Measurements from ENCODE around the gene SKP2. TPM values are rescaled to one million over a fixed set of nuclear protein-coding genes. Genes with fewer than 3 reads are reported as not detected.
"Not testable (repeated sequence)": the region's sequence is repeated elsewhere in the genome, so short reads cannot be mapped to it uniquely, and the experiment has no call there.

SKP2 gene
- total RNA-seq, 1 experiment from 2014 or later = 21.5 TPM

- ATAC-seq = no peak
- in situ Hi-C loops (cut with HindIII; ENCODE audit: low pct_unique_long_range_greater_than_20kb, low sequenced_read_pairs) (no loop called here), intact Hi-C loops (cut with micrococcal nuclease; ENCODE audit: unreplicated experiment) (no loop called here)
- TF ChIP-seq TCF7L2 (IDR thresholded peaks at IDR 0.05; ENCODE audit: low read depth, low read length) (no peak), CTCF (IDR thresholded peaks at IDR 0.05) (no peak), REST (IDR thresholded peaks at IDR 0.05; ENCODE audit: insufficient read depth in 1 of 2, low read depth in 2 of 2, low read length in 1 of 2) (no peak), SIN3A (IDR thresholded peaks at IDR 0.05; ENCODE audit: borderline replicate concordance, insufficient read depth, low read depth, low read length) (no peak), POLR2AphosphoS5 (IDR thresholded peaks at IDR 0.05; ENCODE audit: low read depth, low read length) (no peak)
- Histone ChIP-seq H3K27me3 (ENCODE audit: control insufficient read depth, insufficient read depth, low read length) (no peaks in the 10 kb centered on the region), H3K4me3 (ENCODE audit: low read depth in 2 of 2, low read length in 2 of 2) (no peak overlapping the region), H3K4me1 (ENCODE audit: control insufficient read depth, insufficient read depth, low read length) (no peaks in the 10 kb centered on the region), H3K36me3 (ENCODE audit: control insufficient read depth, insufficient read depth, low read length) (no peaks in the 10 kb centered on the region), H3K27ac (ENCODE audit: low read length) (no peak overlapping the region), H3K9me3 (ENCODE audit: control insufficient read depth, insufficient read depth, low read depth, low read length) (no peaks in the 10 kb centered on the region)
- DNase-seq (ENCODE audit: low read depth, low spot score) = no peak
- BruUV-seq (replicated peaks) = no TSS peak
- POLR2A ChIA-PET = no interaction called here
- CTCF ChIA-PET = no interaction called here
Measured at GRCh38 chr5:36128795-36129194, 23.1 kb upstream of the SKP2 start.

DNA sequence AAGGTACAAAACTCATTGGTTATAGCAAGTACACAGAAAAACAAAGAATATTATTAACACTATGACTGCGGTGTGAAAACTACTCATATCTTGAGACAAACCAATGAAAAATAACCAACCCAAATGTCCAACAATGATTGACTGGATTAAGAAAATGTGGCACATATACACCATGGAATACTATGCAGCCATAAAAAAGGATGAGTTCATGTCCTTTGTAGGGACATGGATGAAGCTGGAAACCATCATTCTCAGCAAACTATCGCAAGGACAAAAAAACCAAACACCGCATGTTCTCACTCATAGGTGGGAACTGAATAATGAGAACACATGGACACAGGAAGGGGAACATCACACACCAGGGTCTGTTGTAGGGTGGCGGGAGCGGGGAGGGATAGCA is 22.2 kb upstream of the SKP2 start:
- H3K36me3 ChIP-seq (ENCODE audit: control insufficient read depth, insufficient read depth, low read length); H3K9me3 ChIP-seq (ENCODE audit: control insufficient read depth, insufficient read depth, low read depth, low read length); DNase-seq (ENCODE audit: low read depth, low spot score); ATAC-seq; in situ Hi-C loops (cut with HindIII; ENCODE audit: low pct_unique_long_range_greater_than_20kb, low sequenced_read_pairs); H3K27ac ChIP-seq (ENCODE audit: low read length); intact Hi-C loops (cut with micrococcal nuclease; ENCODE audit: unreplicated experiment); H3K27me3 ChIP-seq (ENCODE audit: control insufficient read depth, insufficient read depth, low read length); POLR2A ChIA-PET; CTCF ChIA-PET; H3K4me1 ChIP-seq (ENCODE audit: control insufficient read depth, insufficient read depth, low read length); BruUV-seq (replicated peaks); H3K4me3 ChIP-seq (ENCODE audit: low read depth in 2 of 2, low read length in 2 of 2): not testable (repeated sequence)

DNA sequence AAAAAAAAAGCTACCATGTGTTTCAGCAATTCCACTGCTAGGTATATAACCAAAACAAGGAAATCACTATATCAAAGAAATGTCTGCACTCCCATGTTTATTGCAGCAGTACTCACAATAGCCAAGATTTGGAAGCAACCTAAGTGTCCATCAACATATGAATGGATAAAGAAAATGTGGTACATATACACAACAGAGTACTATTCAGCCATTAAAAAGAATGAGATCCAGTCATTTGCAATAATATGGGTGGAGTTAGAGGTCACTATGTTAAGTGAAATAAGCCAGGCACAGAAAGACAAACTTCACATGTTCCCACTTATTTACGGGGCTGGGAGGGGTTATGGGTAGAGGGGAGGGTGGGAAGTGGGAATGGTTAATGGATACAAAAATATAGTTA is 18.9 kb upstream of the SKP2 start:
- H3K9me3 ChIP-seq (ENCODE audit: control insufficient read depth, insufficient read depth, low read depth, low read length); ATAC-seq; H3K27ac ChIP-seq (ENCODE audit: low read length); CTCF ChIA-PET; H3K4me3 ChIP-seq (ENCODE audit: low read depth in 2 of 2, low read length in 2 of 2); H3K36me3 ChIP-seq (ENCODE audit: control insufficient read depth, insufficient read depth, low read length); BruUV-seq (replicated peaks); intact Hi-C loops (cut with micrococcal nuclease; ENCODE audit: unreplicated experiment); in situ Hi-C loops (cut with HindIII; ENCODE audit: low pct_unique_long_range_greater_than_20kb, low sequenced_read_pairs); H3K27me3 ChIP-seq (ENCODE audit: control insufficient read depth, insufficient read depth, low read length); H3K4me1 ChIP-seq (ENCODE audit: control insufficient read depth, insufficient read depth, low read length); DNase-seq (ENCODE audit: low read depth, low spot score): not testable (repeated sequence)
- POLR2A ChIA-PET = interaction anchor here (0.6 kb wide), 1 partner anchor 433 kb away, joined by 3 read pairs; no protein-coding TSS in a partner anchor
